Measurements from ENCODE around the gene ZNF808.

DNA sequence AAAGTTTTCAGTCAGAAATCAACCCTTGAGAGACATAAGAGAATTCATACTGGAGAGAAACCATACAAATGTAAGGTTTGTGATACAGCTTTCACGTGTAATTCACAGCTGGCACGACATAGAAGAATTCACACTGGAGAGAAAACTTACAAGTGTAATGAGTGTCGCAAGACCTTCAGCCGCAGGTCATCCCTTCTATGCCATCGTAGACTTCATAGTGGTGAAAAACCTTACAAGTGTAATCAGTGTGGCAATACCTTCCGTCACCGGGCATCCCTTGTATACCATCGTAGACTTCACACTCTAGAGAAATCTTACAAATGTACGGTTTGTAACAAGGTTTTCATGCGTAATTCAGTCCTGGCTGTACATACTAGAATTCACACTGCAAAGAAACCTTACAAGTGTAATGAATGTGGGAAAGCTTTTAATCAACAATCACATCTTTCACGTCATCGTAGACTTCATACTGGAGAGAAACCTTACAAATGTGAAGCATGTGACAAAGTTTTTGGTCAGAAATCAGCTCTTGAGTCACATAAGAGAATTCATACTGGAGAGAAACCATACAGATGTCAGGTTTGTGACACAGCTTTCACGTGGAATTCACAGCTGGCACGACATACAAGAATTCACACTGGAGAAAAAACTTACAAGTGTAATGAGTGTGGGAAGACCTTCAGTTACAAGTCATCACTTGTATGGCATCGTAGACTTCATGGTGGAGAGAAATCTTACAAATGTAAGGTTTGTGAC, 26.9 kb downstream of the ZNF808 start:
- TF ChIP-seq POLR2A (IDR thresholded peaks at IDR 0.05; ENCODE audit: low read length), result no peak
- TF ChIP-seq GATA1 (IDR thresholded peaks at IDR 0.05; ENCODE audit: low read depth, low read length), result no peak
